Stimulated activated CD4-positive, alpha-beta T cell treated with anti-CD3 and anti-CD28 coated beads, Interleukin-1b, Interleukin-23, amount 100 ng/mL, for 24 hours (primary cell): Measurements from ENCODE around the gene SUGP1.

Experiments
- DNase-seq, 4 experiments: peaks; one replicate each; pipeline ENCODE4 v3.0.0-alpha.2; 2020; ENCODE audit warnings: low read depth in 4 of 4, low spot score in 1 of 4

SUGP1 gene

GRCh38 chr19:19304186-19304965 is 15.9 kb downstream of the SUGP1 start:
- no peak for DNase-seq

GRCh38 chr19:19303411-19303810 is 16.9 kb downstream of the SUGP1 start:
- DNase-seq: no peak

GRCh38 chr19:19300613-19301012 is 19.7 kb downstream of the SUGP1 start:
- DNase-seq: no peak

- DNase-seq: no peak
Measured at GRCh38 chr19:19297759-19298158, 22.6 kb downstream of the SUGP1 start.

GRCh38 chr19:19296953-19297689 is 23.2 kb downstream of the SUGP1 start:
- DNase-seq: no peak

DNA sequence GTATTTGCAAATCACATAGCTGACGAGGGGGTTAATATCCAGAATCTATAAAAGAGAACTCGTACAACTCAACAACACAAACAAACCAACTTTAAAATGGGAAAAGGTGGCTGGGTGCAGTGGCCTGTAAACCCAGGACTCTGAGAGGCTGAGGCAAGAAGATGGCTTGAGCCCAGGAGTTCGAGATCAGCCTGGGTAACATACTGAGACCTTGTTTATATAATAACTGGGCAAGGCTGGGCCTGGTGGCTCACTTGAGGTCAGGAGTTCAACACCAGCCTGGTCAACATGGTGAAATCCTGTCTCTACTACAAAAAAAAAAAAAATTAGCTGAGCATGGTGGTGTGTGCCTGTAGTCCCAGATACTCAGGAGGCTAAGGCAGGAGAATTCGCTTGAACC is 25.4 kb downstream of the SUGP1 start:
- no peak for DNase-seq

GRCh38 chr19:19292607-19293006 is 27.7 kb downstream of the SUGP1 start:
- DNase-seq: no peak

- DNase-seq: no peak
Measured at GRCh38 chr19:19285686-19286085, 34.6 kb downstream of the SUGP1 start.

- no peak for DNase-seq
Measured at GRCh38 chr19:19280561-19280960, 39.7 kb downstream of the SUGP1 start.

DNA sequence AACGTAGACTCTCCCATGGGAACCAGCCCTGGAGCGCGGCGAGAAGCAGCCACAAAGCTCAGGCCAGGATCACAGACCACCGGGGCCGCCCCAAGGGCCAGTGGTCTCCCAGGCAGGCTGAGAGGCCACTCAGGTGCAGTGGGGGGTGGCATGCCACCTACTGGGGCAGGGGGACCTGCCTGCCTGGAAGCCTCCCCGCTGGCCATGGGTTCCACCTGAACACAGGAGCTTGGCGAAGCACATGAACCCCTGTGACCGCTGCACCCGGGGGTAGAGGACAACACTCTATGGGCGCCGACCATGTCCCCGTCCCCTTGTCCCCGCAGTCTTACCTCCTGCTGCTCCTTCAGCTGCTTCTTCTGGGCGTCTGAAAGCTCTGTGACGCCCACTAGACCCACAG is 40.5 kb downstream of the SUGP1 start:
- no peak for DNase-seq

- no peak for DNase-seq
Measured at GRCh38 chr19:19279062-19279612, 41.2 kb downstream of the SUGP1 start.

- DNase-seq: no peak
Measured at GRCh38 chr19:19278315-19278714, 42.0 kb downstream of the SUGP1 start.

- no peak for DNase-seq
Measured at GRCh38 chr19:19276851-19277250, 43.5 kb downstream of the SUGP1 start.

GRCh38 chr19:19276386-19276785 is 43.9 kb downstream of the SUGP1 start:
- DNase-seq: no peak

DNA sequence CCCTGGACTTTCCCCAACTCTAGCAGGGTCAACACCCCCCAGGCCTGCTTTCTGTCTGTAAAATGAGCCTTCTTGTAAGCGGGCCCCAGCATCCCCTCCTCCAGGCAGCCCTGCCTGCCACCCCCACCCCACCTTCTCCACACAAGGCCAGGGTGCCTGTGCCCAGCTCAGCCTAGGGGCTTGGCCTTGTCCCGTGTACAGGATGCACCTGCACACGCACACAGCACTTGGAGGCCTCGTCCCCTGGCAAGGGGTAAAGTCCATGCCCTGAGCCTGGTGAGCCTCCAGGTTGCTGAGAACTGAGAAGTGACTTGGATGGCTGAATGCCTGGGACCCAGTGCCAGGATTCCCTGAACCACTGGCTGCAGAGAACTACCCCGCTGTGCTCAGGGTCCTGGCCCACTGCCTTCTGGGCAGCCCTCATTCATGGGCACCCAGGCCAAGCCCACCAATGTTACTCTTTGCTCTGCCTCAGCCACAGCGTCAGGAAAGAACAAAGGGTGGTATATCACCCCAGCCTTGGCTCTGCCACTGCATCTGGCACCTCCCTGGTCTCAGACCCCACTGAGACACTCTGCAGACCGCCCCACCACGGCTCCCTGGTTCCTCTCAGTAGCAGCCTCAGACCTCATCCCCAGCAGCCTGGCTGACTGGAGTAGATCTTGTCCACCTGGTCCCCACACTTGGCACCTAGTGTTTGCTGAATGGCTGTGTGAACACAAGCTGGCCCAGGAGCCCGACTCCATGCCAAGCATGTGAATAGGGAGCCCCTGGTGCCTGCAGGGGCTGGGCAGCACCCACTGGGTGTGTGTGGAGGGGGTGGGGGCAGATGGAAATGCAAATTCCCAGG is 45.4 kb downstream of the SUGP1 start:
- DNase-seq: no peak

GRCh38 chr19:19274146-19274545 is 46.2 kb downstream of the SUGP1 start:
- no peak for DNase-seq

GRCh38 chr19:19271828-19272599 is 48.3 kb downstream of the SUGP1 start:
- DNase-seq: no peak

DNA sequence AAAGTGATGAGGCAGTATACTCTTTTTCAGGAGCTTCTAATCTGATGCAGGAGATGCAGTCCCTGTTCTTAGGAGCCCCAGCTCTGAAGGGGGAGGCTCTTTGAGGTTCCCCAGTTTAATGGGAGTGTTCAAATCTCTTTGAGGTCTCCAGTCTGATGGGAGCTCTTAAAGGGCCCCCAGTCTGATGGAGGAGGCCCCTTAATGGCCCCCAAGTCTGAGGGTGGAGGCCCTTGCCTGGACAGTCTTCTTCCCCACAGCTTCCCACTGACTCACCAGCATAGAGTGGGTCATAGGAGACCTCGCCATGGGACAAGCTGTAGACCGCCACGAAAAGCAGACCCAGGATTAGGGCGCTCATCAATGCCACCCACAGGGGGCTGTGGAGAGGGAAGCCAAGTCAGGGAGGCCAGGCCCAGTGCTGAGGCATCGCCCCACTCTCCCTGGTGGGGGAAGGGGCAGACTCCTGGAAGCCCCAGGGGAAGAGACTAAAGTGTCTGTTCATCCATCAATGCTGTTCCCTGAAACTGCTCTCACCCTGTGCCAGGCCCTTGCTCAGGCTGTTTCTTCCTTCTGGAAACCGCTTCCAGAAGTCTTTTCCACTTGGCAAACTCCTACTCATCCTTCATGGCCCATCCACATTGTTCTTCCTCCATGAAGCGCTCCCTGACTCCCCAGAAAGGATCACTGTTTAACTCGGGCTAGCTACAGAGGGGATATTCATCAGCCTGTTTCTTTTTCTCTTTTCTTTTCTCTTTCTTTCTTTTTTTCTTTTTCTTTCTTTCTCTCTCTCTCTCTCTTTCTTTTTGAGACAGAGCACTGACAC is 49.3 kb downstream of the SUGP1 start:
- no peak for DNase-seq

DNA sequence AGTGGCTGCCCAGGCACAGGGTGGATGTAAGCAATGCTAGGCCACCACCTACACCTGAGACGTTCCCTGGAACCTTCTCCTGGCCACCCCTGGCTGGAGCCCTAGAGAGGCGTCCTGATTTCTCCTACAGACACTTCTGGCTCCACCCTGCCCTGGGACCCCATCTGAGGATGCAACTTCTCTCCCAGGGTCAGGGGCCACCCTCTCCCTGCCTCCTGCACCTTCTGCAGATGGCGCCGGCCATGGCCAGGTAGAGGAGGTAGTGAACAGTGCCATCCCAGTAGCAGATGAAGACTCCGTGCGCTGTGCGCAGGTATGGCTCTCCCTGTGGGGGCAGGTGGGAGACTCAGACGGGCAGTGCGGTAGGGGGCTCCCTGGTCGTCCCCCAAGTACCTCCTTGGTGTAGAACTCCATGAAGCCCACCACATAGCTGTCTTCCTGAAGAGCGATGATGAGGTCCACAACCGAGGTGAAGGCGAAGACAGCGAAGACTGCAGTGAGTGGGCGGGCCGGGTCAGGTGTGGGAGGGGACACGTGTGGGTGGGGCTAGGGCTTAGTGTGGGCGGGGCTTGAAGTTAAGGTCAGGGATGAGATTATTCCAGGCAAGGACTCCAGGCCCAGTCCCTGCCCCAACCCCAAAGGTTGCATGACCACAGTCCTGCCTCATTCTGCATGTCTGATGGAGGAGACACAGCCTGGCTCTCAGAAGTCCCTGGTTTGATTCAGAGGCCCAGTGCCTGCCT is 50.2 kb downstream of the SUGP1 start:
- no peak for DNase-seq
